ENCODE results near the gene GRHL1. TPM values are rescaled to one million over a fixed set of nuclear protein-coding genes. Genes with fewer than 3 reads are reported as not detected.

GRHL1 gene
- total RNA-seq, 1 donor from 2014 or later = 2.1 TPM

- H3K4me1 Mint-ChIP-seq = peaks cover 5% of the 10 kb centered on the region
- DNase-seq = no peak
- no peaks in the 10 kb centered on the region for H3K9me3 Mint-ChIP-seq
- peaks cover 19% of the 10 kb centered on the region for H3K27me3 Mint-ChIP-seq
- intact Hi-C loops (cut with micrococcal nuclease) = no loop called here
- no peaks in the 10 kb centered on the region for H3K36me3 Mint-ChIP-seq (ENCODE audit: low read depth)
- H3K27ac Mint-ChIP-seq = no peak overlapping the region
- no peak overlapping the region for H3K4me3 Mint-ChIP-seq
Observed at GRCh38 chr2:9985531-9986328, 34.2 kb downstream of the GRHL1 start.

GRCh38 chr2:9988320-9988719 is 36.8 kb downstream of the GRHL1 start:
- H3K27ac Mint-ChIP-seq = no peak overlapping the region
- no peaks in the 10 kb centered on the region for H3K36me3 Mint-ChIP-seq (ENCODE audit: low read depth)
- H3K4me3 Mint-ChIP-seq = no peak overlapping the region
- H3K4me1 Mint-ChIP-seq = peaks cover 5% of the 10 kb centered on the region
- intact Hi-C loops (cut with micrococcal nuclease) = no loop called here
- peaks cover 6% of the 10 kb centered on the region for H3K27me3 Mint-ChIP-seq
- H3K9me3 Mint-ChIP-seq = no peaks in the 10 kb centered on the region
- no peak for DNase-seq

GRCh38 chr2:9990736-9991135 is 39.2 kb downstream of the GRHL1 start:
- DNase-seq = no peak
- intact Hi-C loops (cut with micrococcal nuclease) = no loop called here

GRCh38 chr2:9991221-9991620 is 39.7 kb downstream of the GRHL1 start:
- H3K9me3 Mint-ChIP-seq = no peaks in the 10 kb centered on the region
- peaks cover 8% of the 10 kb centered on the region for H3K4me1 Mint-ChIP-seq
- no peaks in the 10 kb centered on the region for H3K36me3 Mint-ChIP-seq (ENCODE audit: low read depth)
- intact Hi-C loops (cut with micrococcal nuclease) = no loop called here
- no peak for DNase-seq
- H3K27ac Mint-ChIP-seq = no peak overlapping the region
- H3K27me3 Mint-ChIP-seq = peaks cover 5% of the 10 kb centered on the region
- no peak overlapping the region for H3K4me3 Mint-ChIP-seq

More at GRCh38 chr2:9990736-9991135, 39.2 kb downstream of the GRHL1 start:
- no peaks in the 10 kb centered on the region for H3K36me3 Mint-ChIP-seq (ENCODE audit: low read depth)
- H3K4me1 Mint-ChIP-seq = peaks cover 8% of the 10 kb centered on the region
- no peak overlapping the region for H3K4me3 Mint-ChIP-seq
- no peak overlapping the region for H3K27ac Mint-ChIP-seq
- H3K27me3 Mint-ChIP-seq = peaks cover 5% of the 10 kb centered on the region
- H3K9me3 Mint-ChIP-seq = no peaks in the 10 kb centered on the region

DNA sequence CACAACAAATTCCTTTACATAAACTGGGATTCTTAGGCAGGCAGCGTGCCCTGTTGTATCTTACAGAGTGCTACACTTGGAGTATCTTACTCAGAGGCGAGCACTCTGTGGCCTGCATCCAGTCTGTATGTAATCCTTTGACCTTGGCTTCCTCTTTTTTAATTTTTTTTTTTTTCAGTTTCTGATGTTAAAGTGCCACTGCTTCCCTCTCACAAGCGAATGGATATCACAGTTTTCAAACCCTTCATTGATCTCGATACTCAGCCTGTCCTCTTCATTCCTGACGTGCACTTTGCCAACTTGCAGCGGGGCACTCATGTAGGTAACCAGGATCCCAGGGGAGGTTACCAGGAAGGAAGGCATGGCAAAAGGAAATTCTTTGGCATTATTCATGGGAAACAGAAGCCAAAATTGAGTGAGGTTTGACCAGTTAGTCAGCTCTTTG is 40.4 kb downstream of the GRHL1 start:
- no peak for DNase-seq
- Mint-ChIP-seq H3K36me3 (ENCODE audit: low read depth) (no peaks in the 10 kb centered on the region), H3K27me3 (peaks cover 5% of the 10 kb centered on the region), H3K4me1 (peaks cover 8% of the 10 kb centered on the region), H3K9me3 (no peaks in the 10 kb centered on the region), H3K27ac (no peak overlapping the region), H3K4me3 (no peak overlapping the region)
- intact Hi-C loops (cut with micrococcal nuclease) = no loop called here

- H3K36me3 Mint-ChIP-seq (ENCODE audit: low read depth) = no peaks in the 10 kb centered on the region
- H3K4me1 Mint-ChIP-seq = peaks cover 8% of the 10 kb centered on the region
- H3K27me3 Mint-ChIP-seq = peaks cover 5% of the 10 kb centered on the region
- H3K27ac Mint-ChIP-seq = no peak overlapping the region
- no peak for DNase-seq
- H3K4me3 Mint-ChIP-seq = no peak overlapping the region
- intact Hi-C loops (cut with micrococcal nuclease) = no loop called here
- H3K9me3 Mint-ChIP-seq = no peaks in the 10 kb centered on the region
Observed at GRCh38 chr2:9992427-9993187, 41.1 kb downstream of the GRHL1 start.

DNA sequence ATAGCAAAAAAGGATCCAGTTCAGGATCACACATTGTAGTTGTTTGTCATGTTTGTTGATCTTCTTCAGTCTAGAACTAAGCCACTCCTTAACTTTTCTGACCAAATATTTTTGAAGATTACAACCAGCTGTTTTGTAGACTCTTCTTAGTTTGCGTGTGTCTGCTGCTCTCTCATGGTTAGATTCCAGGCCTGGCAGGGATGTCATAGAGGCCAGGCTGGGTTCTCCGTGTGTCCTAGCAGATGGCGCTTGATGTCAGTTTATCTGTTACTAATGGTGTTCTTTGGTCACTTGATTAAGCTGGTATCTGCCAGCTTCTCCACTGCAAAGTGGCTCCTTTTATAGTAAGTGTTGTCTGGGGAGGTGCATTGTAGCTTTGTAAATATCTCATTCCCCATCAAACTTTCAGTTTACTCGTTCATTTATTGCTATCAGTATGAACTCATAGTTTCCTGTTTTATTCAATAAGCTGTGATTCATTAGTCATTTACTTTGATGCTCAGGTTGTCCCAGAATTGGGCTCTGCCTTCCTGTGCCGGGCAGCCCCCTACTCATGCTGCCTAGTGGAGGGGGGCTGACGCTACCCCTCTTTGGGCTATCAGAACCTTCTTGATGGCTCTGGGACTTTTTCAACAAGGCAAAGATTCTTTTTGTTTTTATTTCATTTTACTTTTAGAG is 42.1 kb downstream of the GRHL1 start:
- intact Hi-C loops (cut with micrococcal nuclease) = no loop called here
- no peak overlapping the region for H3K4me3 Mint-ChIP-seq
- H3K36me3 Mint-ChIP-seq (ENCODE audit: low read depth) = no peaks in the 10 kb centered on the region
- no peak for DNase-seq
- peaks cover 5% of the 10 kb centered on the region for H3K27me3 Mint-ChIP-seq
- peaks cover 8% of the 10 kb centered on the region for H3K4me1 Mint-ChIP-seq
- H3K27ac Mint-ChIP-seq = no peak overlapping the region
- no peaks in the 10 kb centered on the region for H3K9me3 Mint-ChIP-seq

DNA sequence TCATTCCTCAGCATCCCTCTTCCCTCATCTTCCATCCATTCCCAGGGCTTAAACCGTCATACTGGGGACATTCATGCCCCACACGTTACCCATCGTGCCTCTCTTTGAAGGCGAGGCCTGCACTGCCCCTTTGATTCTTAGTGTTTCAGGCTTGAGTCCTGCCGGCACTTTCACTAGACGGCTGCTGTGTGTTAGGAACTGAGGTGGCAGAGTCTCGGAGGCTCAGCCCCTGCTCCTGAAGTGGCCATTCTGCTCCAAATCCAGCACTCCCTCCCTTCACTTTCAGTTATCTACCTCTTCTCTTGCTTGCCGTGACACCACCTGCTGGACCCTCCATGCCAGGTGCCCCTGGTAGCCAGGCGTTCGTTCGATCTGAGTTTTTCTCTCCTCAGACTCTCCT is 43.0 kb downstream of the GRHL1 start:
- Mint-ChIP-seq H3K27me3 (peaks cover 5% of the 10 kb centered on the region), H3K27ac (no peak overlapping the region), H3K36me3 (ENCODE audit: low read depth) (no peaks in the 10 kb centered on the region), H3K4me1 (peaks cover 8% of the 10 kb centered on the region), H3K4me3 (no peak overlapping the region), H3K9me3 (no peaks in the 10 kb centered on the region)
- intact Hi-C loops (cut with micrococcal nuclease) = no loop called here
- no peak for DNase-seq

GRCh38 chr2:9995059-9995458 is 43.6 kb downstream of the GRHL1 start:
- H3K4me3 Mint-ChIP-seq = no peak overlapping the region
- H3K27me3 Mint-ChIP-seq = peaks cover 5% of the 10 kb centered on the region
- intact Hi-C loops (cut with micrococcal nuclease) = no loop called here
- H3K36me3 Mint-ChIP-seq (ENCODE audit: low read depth) = no peaks in the 10 kb centered on the region
- H3K9me3 Mint-ChIP-seq = no peaks in the 10 kb centered on the region
- DNase-seq = no peak
- no peak overlapping the region for H3K27ac Mint-ChIP-seq
- peaks cover 8% of the 10 kb centered on the region for H3K4me1 Mint-ChIP-seq

- Mint-ChIP-seq H3K4me1 (peaks cover 8% of the 10 kb centered on the region), H3K36me3 (ENCODE audit: low read depth) (no peaks in the 10 kb centered on the region)
- no peak for DNase-seq
Observed at GRCh38 chr2:9996321-9996720, 44.8 kb downstream of the GRHL1 start.

DNA sequence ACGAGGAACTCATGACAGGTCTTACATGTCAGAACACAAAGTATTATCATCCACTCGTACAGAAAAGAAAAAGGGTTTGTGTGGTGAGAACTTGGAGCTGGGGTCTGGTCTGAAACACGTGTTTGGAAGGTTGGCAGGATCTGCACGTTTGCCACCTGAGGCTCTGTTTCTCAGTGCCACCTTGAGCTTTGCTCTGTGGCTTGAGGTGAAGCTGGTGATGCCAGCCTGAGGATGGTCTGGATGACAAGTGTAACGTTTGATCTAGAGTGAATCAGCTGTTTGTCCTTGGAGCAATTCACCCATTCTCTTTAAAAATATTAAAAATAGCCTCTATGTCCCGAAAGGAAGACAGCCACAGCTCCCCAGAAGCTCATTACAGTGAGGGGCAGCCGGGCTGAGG is 46.4 kb downstream of the GRHL1 start:
- intact Hi-C loops (cut with micrococcal nuclease) = no loop called here
- H3K27me3 Mint-ChIP-seq = peaks cover 4% of the 10 kb centered on the region
- no peak overlapping the region for H3K27ac Mint-ChIP-seq
- no peaks in the 10 kb centered on the region for H3K9me3 Mint-ChIP-seq
- H3K4me3 Mint-ChIP-seq = no peak overlapping the region
- no peaks in the 10 kb centered on the region for H3K36me3 Mint-ChIP-seq (ENCODE audit: low read depth)
- peaks cover 8% of the 10 kb centered on the region for H3K4me1 Mint-ChIP-seq
- DNase-seq = no peak

More at GRCh38 chr2:9996321-9996720, 44.8 kb downstream of the GRHL1 start:
- H3K9me3 Mint-ChIP-seq = no peaks in the 10 kb centered on the region
- peaks cover 5% of the 10 kb centered on the region for H3K27me3 Mint-ChIP-seq
- intact Hi-C loops (cut with micrococcal nuclease) = no loop called here
- no peak overlapping the region for H3K4me3 Mint-ChIP-seq
- no peak overlapping the region for H3K27ac Mint-ChIP-seq

DNA sequence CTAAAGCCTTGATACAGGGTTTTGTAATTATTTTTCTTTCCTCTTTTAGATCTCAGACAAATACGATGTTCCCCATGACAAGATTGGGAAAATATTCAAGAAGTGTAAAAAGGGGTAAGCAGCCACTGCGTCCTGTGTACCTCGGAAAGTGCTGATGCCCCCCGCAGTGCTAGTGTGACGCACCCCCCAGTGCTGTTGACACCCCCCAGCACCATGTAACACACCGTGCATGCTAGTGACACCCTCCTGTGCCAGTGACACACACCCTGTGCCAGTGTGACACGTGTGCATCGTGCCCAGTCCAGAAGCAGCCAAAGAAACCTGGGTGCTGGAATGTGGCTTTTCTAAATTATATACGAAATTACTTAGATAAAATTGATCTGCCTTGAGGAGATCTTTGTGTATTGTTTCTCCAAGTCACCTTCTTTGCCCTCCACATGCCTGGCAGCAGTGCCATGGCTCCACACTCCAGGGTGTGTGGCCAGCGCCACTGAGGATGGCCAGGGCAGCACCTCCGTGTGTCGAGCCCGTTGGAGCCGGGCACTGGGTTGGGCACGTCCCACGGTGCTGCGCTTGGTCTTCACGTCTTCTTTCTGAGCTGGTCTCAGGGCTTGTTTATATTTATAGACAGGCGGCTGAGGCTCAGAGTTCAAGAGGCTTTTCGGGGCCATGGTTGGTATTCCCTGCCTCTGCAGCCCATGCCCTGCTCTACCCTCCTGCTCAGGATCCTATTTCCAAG is 47.6 kb downstream of the GRHL1 start:
- no peak overlapping the region for H3K27ac Mint-ChIP-seq
- H3K36me3 Mint-ChIP-seq (ENCODE audit: low read depth) = no peaks in the 10 kb centered on the region
- intact Hi-C loops (cut with micrococcal nuclease) = no loop called here
- no peaks in the 10 kb centered on the region for H3K9me3 Mint-ChIP-seq
- DNase-seq = no peak
- H3K27me3 Mint-ChIP-seq = peaks cover 4% of the 10 kb centered on the region
- no peak overlapping the region for H3K4me3 Mint-ChIP-seq
- H3K4me1 Mint-ChIP-seq = peaks cover 5% of the 10 kb centered on the region

GRCh38 chr2:9999693-10000092 is 48.2 kb downstream of the GRHL1 start:
- Mint-ChIP-seq H3K9me3 (no peaks in the 10 kb centered on the region), H3K36me3 (ENCODE audit: low read depth) (no peaks in the 10 kb centered on the region), H3K27me3 (peaks cover 4% of the 10 kb centered on the region), H3K4me1 (peaks cover 3% of the 10 kb centered on the region), H3K4me3 (no peak overlapping the region), H3K27ac (no peak overlapping the region)
- DNase-seq = no peak
- intact Hi-C loops (cut with micrococcal nuclease) = no loop called here

Data from activated CD4-positive, alpha-beta T cell treated with anti-CD3 and anti-CD28 coated beads, Interleukin-2, amount 10 ng/mL, durations not matched to agents 24 days and 14 days (primary cell).